Effector CD4-positive, alpha-beta T cell (primary cell): Measurements from ENCODE around the gene IFI27.

ENCODE experiments used
- DNase-seq: peaks from one replicate; pipeline ENCODE4 v3.0.0-alpha.2; 2020

IFI27 gene

GRCh38 chr14:94103554-94104150 is 6.9 kb upstream of the IFI27 start:
- DNase-seq, result no peak

GRCh38 chr14:94104731-94105130 is 5.8 kb upstream of the IFI27 start:
- DNase-seq, result no peak

GRCh38 chr14:94109915-94110250 is 653 bp upstream of the IFI27 start:
- no peak for DNase-seq

GRCh38 chr14:94111276-94112095 is 950 bp downstream of the IFI27 start:
- DNase-seq, result no peak

- no peak for DNase-seq
Observed at GRCh38 chr14:94112513-94113063, 2.1 kb downstream of the IFI27 start.

GRCh38 chr14:94113073-94113472 is 2.5 kb downstream of the IFI27 start:
- no peak for DNase-seq

GRCh38 chr14:94113490-94113889 is 3.0 kb downstream of the IFI27 start:
- no peak for DNase-seq

- no peak for DNase-seq
Observed at GRCh38 chr14:94113908-94114588, 3.5 kb downstream of the IFI27 start.

GRCh38 chr14:94114589-94115057 is 4.1 kb downstream of the IFI27 start:
- DNase-seq, result no peak

GRCh38 chr14:94115058-94115591 is 4.6 kb downstream of the IFI27 start:
- no peak for DNase-seq

GRCh38 chr14:94115631-94116030 is 5.1 kb downstream of the IFI27 start:
- DNase-seq, result no peak

GRCh38 chr14:94116701-94117100 is 6.2 kb downstream of the IFI27 start:
- DNase-seq, result no peak

- no peak for DNase-seq
Observed at GRCh38 chr14:94117856-94118255, 7.3 kb downstream of the IFI27 start.

- no peak for DNase-seq
Observed at GRCh38 chr14:94119071-94119470, 8.5 kb downstream of the IFI27 start.

- no peak for DNase-seq
Observed at GRCh38 chr14:94120667-94121340, 10.3 kb downstream of the IFI27 start.

GRCh38 chr14:94121485-94121884 is 10.9 kb downstream of the IFI27 start:
- DNase-seq, result no peak

GRCh38 chr14:94122438-94122837 is 11.9 kb downstream of the IFI27 start:
- DNase-seq, result no peak

- DNase-seq, result no peak
Observed at GRCh38 chr14:94123296-94123695, 12.8 kb downstream of the IFI27 start.

GRCh38 chr14:94123868-94124267 is 13.3 kb downstream of the IFI27 start:
- no peak for DNase-seq

- no peak for DNase-seq
Observed at GRCh38 chr14:94124582-94125377, 14.2 kb downstream of the IFI27 start.

- no peak for DNase-seq
Observed at GRCh38 chr14:94125659-94126418, 15.3 kb downstream of the IFI27 start.
